NT2/D1 (cell line): ENCODE results near the gene FHL3.

Experiments used
- SUZ12 ChIP-seq: IDR thresholded peaks from 2 replicates; pipeline ENCODE4 v1.6.1; 2011; ENCODE audit not compliant: insufficient read length, insufficient read depth; ENCODE audit errors: extremely low read depth
- YY1 ChIP-seq: IDR thresholded peaks from 2 replicates; pipeline ENCODE4 v1.6.1; 2011; ENCODE audit not compliant: insufficient read length, insufficient read depth
- ZNF274 ChIP-seq: IDR thresholded peaks from 2 replicates; pipeline ENCODE4 v1.6.1; 2011; ENCODE audit warnings: mild to moderate bottlenecking, low read depth, low read length

DNA sequence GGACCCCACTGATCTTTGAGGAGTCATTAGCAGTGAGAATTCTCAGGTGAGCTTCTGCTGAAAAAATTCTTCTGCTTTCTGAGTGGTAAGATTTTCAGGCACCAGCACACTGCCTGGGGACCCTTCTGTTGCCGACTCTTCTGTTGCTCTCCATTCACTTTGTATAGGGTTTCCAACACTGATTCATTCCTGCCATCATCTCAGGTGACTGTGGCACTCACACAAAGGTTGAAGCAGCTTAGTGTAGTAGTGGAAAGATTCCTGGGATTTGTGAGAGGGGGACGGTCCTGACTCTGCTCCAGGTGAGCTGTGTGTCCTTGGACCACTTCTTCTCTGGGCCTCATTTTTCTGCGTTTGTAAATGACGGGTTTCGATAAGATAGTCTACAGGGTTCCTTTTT, 16.7 kb upstream of the FHL3 start:
- TF ChIP-seq YY1 (no peak), SUZ12 (no peak), ZNF274 (no peak)
